T-helper 1 cell treated with Interleukin-12 subunit alpha and Interleukin-12 subunit beta and Interleukin-4 antibody, amounts not matched to agents 30 μg/mL and 1 μg/mL, for 36 hours (primary cell): ENCODE measurements around the gene PLA2G5.

Experiments used
- H3K27ac Mint-ChIP-seq: one replicate; pipeline ENCODE4 v1.8.0; 2021; ENCODE audit warnings: mild to moderate bottlenecking, mixed read lengths
- H3K27me3 Mint-ChIP-seq: one replicate; pipeline ENCODE4 v1.8.0; 2021; ENCODE audit warnings: low read depth, mixed read lengths
- H3K36me3 Mint-ChIP-seq: one replicate; pipeline ENCODE4 v1.8.0; 2021; ENCODE audit warnings: low read depth, mixed read lengths
- H3K4me1 Mint-ChIP-seq: one replicate; pipeline ENCODE4 v1.8.0; 2021; ENCODE audit warnings: low read depth, mixed read lengths
- H3K4me3 Mint-ChIP-seq: one replicate; pipeline ENCODE4 v1.8.0; 2021; ENCODE audit warnings: mild to moderate bottlenecking, moderate library complexity, mixed read lengths
- H3K9me3 Mint-ChIP-seq: one replicate; pipeline ENCODE4 v1.8.0; 2021; ENCODE audit warnings: mixed read lengths

PLA2G5 gene

GRCh38 chr1:20090119-20090518 lies 20.1 kb downstream of the PLA2G5 start:
- no peak overlapping the region for H3K27ac Mint-ChIP-seq
- H3K36me3 Mint-ChIP-seq: no peaks in the 10 kb centered on the region
- H3K27me3 Mint-ChIP-seq: peaks cover 10% of the 10 kb centered on the region

GRCh38 chr1:20090641-20091040 lies 20.6 kb downstream of the PLA2G5 start:
- peaks cover 10% of the 10 kb centered on the region for H3K27me3 Mint-ChIP-seq
- no peaks in the 10 kb centered on the region for H3K9me3 Mint-ChIP-seq
- no peak overlapping the region for H3K27ac Mint-ChIP-seq
- no peaks in the 10 kb centered on the region for H3K4me1 Mint-ChIP-seq
- no peaks in the 10 kb centered on the region for H3K36me3 Mint-ChIP-seq
- no peak overlapping the region for H3K4me3 Mint-ChIP-seq

More at GRCh38 chr1:20090119-20090518, 20.1 kb downstream of the PLA2G5 start:
- H3K9me3 Mint-ChIP-seq: no peaks in the 10 kb centered on the region
- no peak overlapping the region for H3K4me3 Mint-ChIP-seq
- H3K4me1 Mint-ChIP-seq: no peaks in the 10 kb centered on the region

- H3K36me3 Mint-ChIP-seq: no peaks in the 10 kb centered on the region
- no peak overlapping the region for H3K4me3 Mint-ChIP-seq
- H3K27ac Mint-ChIP-seq: no peak overlapping the region
- no peaks in the 10 kb centered on the region for H3K4me1 Mint-ChIP-seq
- H3K9me3 Mint-ChIP-seq: no peaks in the 10 kb centered on the region
- H3K27me3 Mint-ChIP-seq: peaks cover 7% of the 10 kb centered on the region
Observed at GRCh38 chr1:20093303-20093702, 23.3 kb downstream of the PLA2G5 start.

GRCh38 chr1:20093940-20094391 lies 24.0 kb downstream of the PLA2G5 start:
- Mint-ChIP-seq H3K4me1 (no peaks in the 10 kb centered on the region), H3K9me3 (no peaks in the 10 kb centered on the region), H3K4me3 (no peak overlapping the region), H3K27ac (no peak overlapping the region), H3K36me3 (no peaks in the 10 kb centered on the region), H3K27me3 (peaks cover 7% of the 10 kb centered on the region)

- H3K9me3 Mint-ChIP-seq: no peaks in the 10 kb centered on the region
- no peak overlapping the region for H3K27ac Mint-ChIP-seq
- no peaks in the 10 kb centered on the region for H3K4me1 Mint-ChIP-seq
- H3K4me3 Mint-ChIP-seq: no peak overlapping the region
- no peaks in the 10 kb centered on the region for H3K36me3 Mint-ChIP-seq
- peaks cover 7% of the 10 kb centered on the region for H3K27me3 Mint-ChIP-seq
Observed at GRCh38 chr1:20095564-20096434, 25.8 kb downstream of the PLA2G5 start.

GRCh38 chr1:20096840-20097447 lies 26.9 kb downstream of the PLA2G5 start:
- Mint-ChIP-seq H3K36me3 (no peaks in the 10 kb centered on the region), H3K27ac (no peak overlapping the region), H3K27me3 (peaks cover 7% of the 10 kb centered on the region), H3K4me3 (no peak overlapping the region), H3K9me3 (no peaks in the 10 kb centered on the region), H3K4me1 (peaks cover 2% of the 10 kb centered on the region)

- no peak overlapping the region for H3K4me3 Mint-ChIP-seq
- no peaks in the 10 kb centered on the region for H3K9me3 Mint-ChIP-seq
- H3K27me3 Mint-ChIP-seq: no peaks in the 10 kb centered on the region
- H3K4me1 Mint-ChIP-seq: peaks cover 8% of the 10 kb centered on the region
- no peak overlapping the region for H3K27ac Mint-ChIP-seq
- no peaks in the 10 kb centered on the region for H3K36me3 Mint-ChIP-seq
Observed at GRCh38 chr1:20099533-20099932, 29.5 kb downstream of the PLA2G5 start.

- Mint-ChIP-seq H3K4me3 (no peak overlapping the region), H3K36me3 (no peaks in the 10 kb centered on the region), H3K27ac (no peak overlapping the region), H3K27me3 (no peaks in the 10 kb centered on the region), H3K4me1 (peaks cover 8% of the 10 kb centered on the region), H3K9me3 (no peaks in the 10 kb centered on the region)
Observed at GRCh38 chr1:20100632-20101355, 30.8 kb downstream of the PLA2G5 start.

GRCh38 chr1:20102875-20103274 lies 32.9 kb downstream of the PLA2G5 start:
- no peaks in the 10 kb centered on the region for H3K27me3 Mint-ChIP-seq
- H3K27ac Mint-ChIP-seq: peak overlapping the region; percentile 17
- H3K4me3 Mint-ChIP-seq: no peak overlapping the region
- H3K4me1 Mint-ChIP-seq: peaks cover 8% of the 10 kb centered on the region
- H3K36me3 Mint-ChIP-seq: no peaks in the 10 kb centered on the region
- no peaks in the 10 kb centered on the region for H3K9me3 Mint-ChIP-seq

GRCh38 chr1:20105856-20106255 lies 35.9 kb downstream of the PLA2G5 start:
- H3K27ac Mint-ChIP-seq: no peak overlapping the region

GRCh38 chr1:20107351-20107750 lies 37.4 kb downstream of the PLA2G5 start:
- no peaks in the 10 kb centered on the region for H3K36me3 Mint-ChIP-seq
- H3K4me1 Mint-ChIP-seq: peaks cover 7% of the 10 kb centered on the region
- H3K9me3 Mint-ChIP-seq: no peaks in the 10 kb centered on the region
- H3K27ac Mint-ChIP-seq: no peak overlapping the region
- no peak overlapping the region for H3K4me3 Mint-ChIP-seq
- peaks cover 5% of the 10 kb centered on the region for H3K27me3 Mint-ChIP-seq

More at GRCh38 chr1:20105856-20106255, 35.9 kb downstream of the PLA2G5 start:
- H3K4me1 Mint-ChIP-seq: peaks cover 8% of the 10 kb centered on the region
- peaks cover 5% of the 10 kb centered on the region for H3K27me3 Mint-ChIP-seq
- no peaks in the 10 kb centered on the region for H3K9me3 Mint-ChIP-seq
- no peak overlapping the region for H3K4me3 Mint-ChIP-seq
- H3K36me3 Mint-ChIP-seq: no peaks in the 10 kb centered on the region

GRCh38 chr1:20107796-20108195 lies 37.8 kb downstream of the PLA2G5 start:
- no peak overlapping the region for H3K27ac Mint-ChIP-seq
- H3K4me3 Mint-ChIP-seq: no peak overlapping the region
- no peaks in the 10 kb centered on the region for H3K9me3 Mint-ChIP-seq
- H3K27me3 Mint-ChIP-seq: peaks cover 5% of the 10 kb centered on the region
- H3K36me3 Mint-ChIP-seq: no peaks in the 10 kb centered on the region
- peaks cover 4% of the 10 kb centered on the region for H3K4me1 Mint-ChIP-seq

GRCh38 chr1:20108366-20109123 lies 38.6 kb downstream of the PLA2G5 start:
- H3K4me1 Mint-ChIP-seq: no peaks in the 10 kb centered on the region
- H3K36me3 Mint-ChIP-seq: no peaks in the 10 kb centered on the region
- H3K9me3 Mint-ChIP-seq: no peaks in the 10 kb centered on the region
- H3K4me3 Mint-ChIP-seq: no peak overlapping the region
- H3K27ac Mint-ChIP-seq: no peak overlapping the region
- H3K27me3 Mint-ChIP-seq: peaks cover 5% of the 10 kb centered on the region

GRCh38 chr1:20109223-20109856 lies 39.3 kb downstream of the PLA2G5 start:
- H3K4me3 Mint-ChIP-seq: no peak overlapping the region
- no peaks in the 10 kb centered on the region for H3K4me1 Mint-ChIP-seq
- H3K36me3 Mint-ChIP-seq: no peaks in the 10 kb centered on the region
- H3K27me3 Mint-ChIP-seq: peaks cover 7% of the 10 kb centered on the region
- H3K27ac Mint-ChIP-seq: no peak overlapping the region
- no peaks in the 10 kb centered on the region for H3K9me3 Mint-ChIP-seq
